SK-N-SH (cell line): ENCODE data around the gene AUTS2. TPM values are rescaled to one million over a fixed set of nuclear protein-coding genes. Genes with fewer than 3 reads are reported as not detected.

Experiments
- CTCF ChIA-PET: fragments of 300-600, 350-600 bp; formaldehyde crosslinking; extraction: SDS; loops from one replicate; lab custom pipeline; 2021; lab: Yijun Ruan, JAX
- POLR2A ChIA-PET: fragments of 350-600 bp; sonication (Branson Sonifier 250); formaldehyde crosslinking; extraction: SDS; loops from one replicate; lab custom pipeline; 2020; ENCODE audit warnings: antibody characterized with exemption, inconsistent platforms; lab: Yijun Ruan, JAX
- DNase-seq: peaks from one replicate; pipeline ENCODE4 v3.0.0; 2012
- H2AFZ ChIP-seq: fragments of 200-600 bp; sonication (generic); 2 replicates; pipeline ENCODE4 v1.8.1; 2016; ENCODE audit warnings: antibody characterized with exemption, mild to moderate bottlenecking, low read depth
- H3F3A ChIP-seq: fragments of 200-600 bp; sonication (generic); replicated peaks from 2 replicates; pipeline ENCODE3; 2016; ENCODE audit warnings: antibody characterized with exemption, mild to moderate bottlenecking; ENCODE audit not compliant: insufficient read depth
- H3K27ac ChIP-seq, 2 experiments: fragments of 200-500 bp in 1 of 2; fragments of 200-600 bp in 1 of 2; sonication (Bioruptor generic) in 1 of 2; sonication (generic), shearing (Covaris generic) in 1 of 2; 2 replicates each; pipeline versions ENCODE4 v1.5.1 to v1.6.1; 2014 to 2016; ENCODE audit warnings: low read depth in 2 of 2, inconsistent platforms in 1 of 2, low read length in 1 of 2, mild to moderate bottlenecking in 1 of 2, mixed read lengths in 1 of 2
- H3K27me3 ChIP-seq: fragments of 200-600 bp; sonication (generic), shearing (Covaris generic); 2 replicates; pipeline ENCODE4 v1.6.1; 2016; ENCODE audit warnings: mixed run types; ENCODE audit not compliant: insufficient read depth
- H3K36me3 ChIP-seq, 2 experiments: fragments of 200-500 bp in 1 of 2; fragments of 200-600 bp in 1 of 2; sonication (Bioruptor generic) in 1 of 2; sonication (generic) in 1 of 2; replicated peaks in 1 of 2; 2 replicates each; pipeline versions ENCODE3 to v1.5.1; 2014 to 2016; ENCODE audit warnings: low read length in 1 of 2, mild to moderate bottlenecking in 1 of 2; ENCODE audit not compliant: insufficient read depth in 2 of 2, control insufficient read depth in 1 of 2
- H3K4me1 ChIP-seq, 2 experiments: fragments of 200-500 bp in 1 of 2; fragments of 200-600 bp in 1 of 2; sonication (Bioruptor generic) in 1 of 2; sonication (generic), shearing (Covaris generic) in 1 of 2; 2 replicates each; pipeline versions ENCODE4 v1.5.1 to v1.6.1; 2014 to 2016; ENCODE audit warnings: low read depth in 1 of 2, low read length in 1 of 2, mixed run types in 1 of 2; ENCODE audit not compliant: insufficient read depth in 2 of 2, control insufficient read depth in 1 of 2
- H3K4me2 ChIP-seq: fragments of 200-600 bp; sonication (generic), shearing (Covaris generic); 2 replicates; pipeline ENCODE4 v1.6.1; 2017; ENCODE audit warnings: mixed run types
- H3K4me3 ChIP-seq, 2 experiments: fragments of 200-500 bp in 1 of 2; fragments of 200-600 bp in 1 of 2; sonication (Bioruptor generic) in 1 of 2; sonication (generic), shearing (Covaris generic) in 1 of 2; 2 replicates each; pipeline versions ENCODE4 v1.5.1 to v1.8.1; 2014 to 2016; ENCODE audit warnings: low read depth in 2 of 2, inconsistent platforms in 1 of 2, low read length in 1 of 2, mild to moderate bottlenecking in 1 of 2, mixed read lengths in 1 of 2, moderate library complexity in 1 of 2
- H3K79me2 ChIP-seq: fragments of 200-600 bp; sonication (generic); 2 replicates; pipeline ENCODE4 v1.8.1; 2017; ENCODE audit warnings: mild to moderate bottlenecking; ENCODE audit not compliant: insufficient read depth
- H3K9ac ChIP-seq: fragments of 200-600 bp; sonication (generic); 2 replicates; pipeline ENCODE4 v1.6.1; 2017; ENCODE audit warnings: mixed run types
- H3K9me2 ChIP-seq: fragments of 200-600 bp; sonication (generic); 2 replicates; pipeline ENCODE4 v1.6.1; 2017; ENCODE audit warnings: mixed run types
- H3K9me3 ChIP-seq: fragments of 200-600 bp; sonication (generic); 2 replicates; pipeline ENCODE4 v1.6.1; 2017; ENCODE audit warnings: mixed run types, mild to moderate bottlenecking, moderate library complexity
- H4K20me1 ChIP-seq: fragments of 200-600 bp; sonication (generic); 2 replicates; pipeline ENCODE4 v1.6.1; 2017; ENCODE audit warnings: mild to moderate bottlenecking, mixed run types; ENCODE audit not compliant: insufficient read depth
- EZH2phosphoT487 ChIP-seq: fragments of 200-600 bp; sonication (generic); IDR thresholded peaks from 2 replicates; pipeline ENCODE4 v1.6.1; 2017; ENCODE audit warnings: low read depth, mixed run types, mild to moderate bottlenecking, antibody characterized with exemption, moderate library complexity, borderline replicate concordance
- FOXJ3 ChIP-seq: sonication (generic); formaldehyde crosslinking; IDR thresholded peaks from 2 replicates; pipeline ENCODE4 v1.5.1; 2020; ENCODE audit warnings: mild to moderate bottlenecking, missing genetic modification reagents
- MEF2A ChIP-seq: IDR thresholded peaks from 2 replicates; pipeline ENCODE4 v1.4.0; 2012; ENCODE audit warnings: low read depth, borderline replicate concordance
- MXI1 ChIP-seq: IDR thresholded peaks from 2 replicates; pipeline ENCODE4 v1.6.1; 2012; ENCODE audit warnings: mild to moderate bottlenecking, low read depth, low read length, improper control_type of control experiment
- TCF12 ChIP-seq: IDR thresholded peaks from 2 replicates; pipeline ENCODE4 v1.4.0; 2012
- WGBS: methylation state at CpG from one replicate; pipeline ENCODE4 v1.1.6; 2017; ENCODE audit warnings: low lambda C conversion rate; 5-methylcytosine and 5-hydroxymethylcytosine counted together
- polyA plus RNA-seq, 3 experiments: library from polyadenylated mRNA; depleted of rRNA; stranded (reverse); fragments of >200 nt; gene quantifications; 2 replicates each; pipeline ENCODE4 v1.2.3, GENCODE V29; 2012
- TF ChIP-seq, protein P1 (sequence below): IDR thresholded peaks from 2 replicates; pipeline ENCODE4 v1.6.1; 2012; ENCODE audit warnings: mild to moderate bottlenecking, low read depth, low read length, moderate library complexity
- TF ChIP-seq, protein P2 (sequence below): IDR thresholded peaks from 2 replicates; pipeline ENCODE4; 2012
- TF ChIP-seq, protein P3 (sequence below): fragments of 200-600 bp; sonication (generic); IDR thresholded peaks from 2 replicates; pipeline ENCODE4 v1.6.1; 2017; ENCODE audit warnings: antibody characterized with exemption, mild to moderate bottlenecking, moderate library complexity
- TF ChIP-seq, protein P4 (sequence below): fragments of 150-350 bp; IDR thresholded peaks from 2 replicates; pipeline ENCODE4 v1.6.1; 2016; ENCODE audit warnings: mild to moderate bottlenecking, low read depth, low read length

The AUTS2 gene
- polyA plus RNA-seq, 1 of the 3 experiments (the other 2 are of a cell fraction): 15.6 TPM

DNA sequence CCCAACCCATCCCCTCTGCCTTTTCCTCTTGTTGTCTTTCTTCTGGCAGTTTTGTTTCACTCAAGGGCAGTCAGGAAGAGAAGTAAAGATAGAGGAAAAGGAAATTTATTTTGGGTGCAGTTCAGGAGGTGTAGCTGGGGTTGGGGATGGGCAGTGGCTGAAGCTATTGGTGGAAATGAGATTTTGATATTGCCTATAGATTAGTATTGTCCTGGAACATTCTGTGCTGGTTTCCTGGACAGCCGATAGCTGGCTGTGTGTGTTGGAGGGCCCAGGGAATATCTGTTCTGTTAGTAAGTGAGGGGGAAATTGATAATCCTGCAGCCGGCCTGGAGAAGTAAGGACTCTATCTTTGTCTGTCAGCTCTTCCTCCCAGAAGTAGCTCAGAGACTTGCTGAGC lies 107.8 kb downstream of the AUTS2 start:
- Histone ChIP-seq H3K9me3 (no peaks in the 10 kb centered on the region), H2AFZ (no peak overlapping the region), H3K27ac (no peak overlapping the region), H3K4me3 (no peak overlapping the region)
- WGBS: 94% methylated on average over 2 of the region's 2 CpGs
- CTCF ChIA-PET: interaction anchor here (1.0 to 1.1 kb wide), 2 partner anchors 48 to 226 kb away, joined by 3 read pairs; no protein-coding TSS in a partner anchor
- TF ChIP-seq, protein P1, sequence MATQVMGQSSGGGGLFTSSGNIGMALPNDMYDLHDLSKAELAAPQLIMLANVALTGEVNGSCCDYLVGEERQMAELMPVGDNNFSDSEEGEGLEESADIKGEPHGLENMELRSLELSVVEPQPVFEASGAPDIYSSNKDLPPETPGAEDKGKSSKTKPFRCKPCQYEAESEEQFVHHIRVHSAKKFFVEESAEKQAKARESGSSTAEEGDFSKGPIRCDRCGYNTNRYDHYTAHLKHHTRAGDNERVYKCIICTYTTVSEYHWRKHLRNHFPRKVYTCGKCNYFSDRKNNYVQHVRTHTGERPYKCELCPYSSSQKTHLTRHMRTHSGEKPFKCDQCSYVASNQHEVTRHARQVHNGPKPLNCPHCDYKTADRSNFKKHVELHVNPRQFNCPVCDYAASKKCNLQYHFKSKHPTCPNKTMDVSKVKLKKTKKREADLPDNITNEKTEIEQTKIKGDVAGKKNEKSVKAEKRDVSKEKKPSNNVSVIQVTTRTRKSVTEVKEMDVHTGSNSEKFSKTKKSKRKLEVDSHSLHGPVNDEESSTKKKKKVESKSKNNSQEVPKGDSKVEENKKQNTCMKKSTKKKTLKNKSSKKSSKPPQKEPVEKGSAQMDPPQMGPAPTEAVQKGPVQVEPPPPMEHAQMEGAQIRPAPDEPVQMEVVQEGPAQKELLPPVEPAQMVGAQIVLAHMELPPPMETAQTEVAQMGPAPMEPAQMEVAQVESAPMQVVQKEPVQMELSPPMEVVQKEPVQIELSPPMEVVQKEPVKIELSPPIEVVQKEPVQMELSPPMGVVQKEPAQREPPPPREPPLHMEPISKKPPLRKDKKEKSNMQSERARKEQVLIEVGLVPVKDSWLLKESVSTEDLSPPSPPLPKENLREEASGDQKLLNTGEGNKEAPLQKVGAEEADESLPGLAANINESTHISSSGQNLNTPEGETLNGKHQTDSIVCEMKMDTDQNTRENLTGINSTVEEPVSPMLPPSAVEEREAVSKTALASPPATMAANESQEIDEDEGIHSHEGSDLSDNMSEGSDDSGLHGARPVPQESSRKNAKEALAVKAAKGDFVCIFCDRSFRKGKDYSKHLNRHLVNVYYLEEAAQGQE: no peak
- TF ChIP-seq TCF12 (no peak), MEF2A (no peak), EZH2phosphoT487 (no peak), MXI1 (no peak), FOXJ3 (CRISPR knock-in tag) (no peak)
- TF ChIP-seq, protein P2, sequence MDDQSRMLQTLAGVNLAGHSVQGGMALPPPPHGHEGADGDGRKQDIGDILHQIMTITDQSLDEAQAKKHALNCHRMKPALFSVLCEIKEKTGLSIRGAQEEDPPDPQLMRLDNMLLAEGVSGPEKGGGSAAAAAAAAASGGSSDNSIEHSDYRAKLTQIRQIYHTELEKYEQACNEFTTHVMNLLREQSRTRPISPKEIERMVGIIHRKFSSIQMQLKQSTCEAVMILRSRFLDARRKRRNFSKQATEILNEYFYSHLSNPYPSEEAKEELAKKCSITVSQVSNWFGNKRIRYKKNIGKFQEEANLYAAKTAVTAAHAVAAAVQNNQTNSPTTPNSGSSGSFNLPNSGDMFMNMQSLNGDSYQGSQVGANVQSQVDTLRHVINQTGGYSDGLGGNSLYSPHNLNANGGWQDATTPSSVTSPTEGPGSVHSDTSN: no peak
- TF ChIP-seq, protein P3, sequence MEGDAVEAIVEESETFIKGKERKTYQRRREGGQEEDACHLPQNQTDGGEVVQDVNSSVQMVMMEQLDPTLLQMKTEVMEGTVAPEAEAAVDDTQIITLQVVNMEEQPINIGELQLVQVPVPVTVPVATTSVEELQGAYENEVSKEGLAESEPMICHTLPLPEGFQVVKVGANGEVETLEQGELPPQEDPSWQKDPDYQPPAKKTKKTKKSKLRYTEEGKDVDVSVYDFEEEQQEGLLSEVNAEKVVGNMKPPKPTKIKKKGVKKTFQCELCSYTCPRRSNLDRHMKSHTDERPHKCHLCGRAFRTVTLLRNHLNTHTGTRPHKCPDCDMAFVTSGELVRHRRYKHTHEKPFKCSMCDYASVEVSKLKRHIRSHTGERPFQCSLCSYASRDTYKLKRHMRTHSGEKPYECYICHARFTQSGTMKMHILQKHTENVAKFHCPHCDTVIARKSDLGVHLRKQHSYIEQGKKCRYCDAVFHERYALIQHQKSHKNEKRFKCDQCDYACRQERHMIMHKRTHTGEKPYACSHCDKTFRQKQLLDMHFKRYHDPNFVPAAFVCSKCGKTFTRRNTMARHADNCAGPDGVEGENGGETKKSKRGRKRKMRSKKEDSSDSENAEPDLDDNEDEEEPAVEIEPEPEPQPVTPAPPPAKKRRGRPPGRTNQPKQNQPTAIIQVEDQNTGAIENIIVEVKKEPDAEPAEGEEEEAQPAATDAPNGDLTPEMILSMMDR: no peak
- TF ChIP-seq, protein P4, sequence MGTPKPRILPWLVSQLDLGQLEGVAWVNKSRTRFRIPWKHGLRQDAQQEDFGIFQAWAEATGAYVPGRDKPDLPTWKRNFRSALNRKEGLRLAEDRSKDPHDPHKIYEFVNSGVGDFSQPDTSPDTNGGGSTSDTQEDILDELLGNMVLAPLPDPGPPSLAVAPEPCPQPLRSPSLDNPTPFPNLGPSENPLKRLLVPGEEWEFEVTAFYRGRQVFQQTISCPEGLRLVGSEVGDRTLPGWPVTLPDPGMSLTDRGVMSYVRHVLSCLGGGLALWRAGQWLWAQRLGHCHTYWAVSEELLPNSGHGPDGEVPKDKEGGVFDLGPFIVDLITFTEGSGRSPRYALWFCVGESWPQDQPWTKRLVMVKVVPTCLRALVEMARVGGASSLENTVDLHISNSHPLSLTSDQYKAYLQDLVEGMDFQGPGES: no peak
- TF ChIP-seq, all 33 proteins: peak for 0
- Histone ChIP-seq H3F3A (no peaks in the 10 kb centered on the region), H4K20me1 (peaks cover 86% of the 10 kb centered on the region), H3K27me3 (no peaks in the 10 kb centered on the region), H3K9me2 (no peaks in the 10 kb centered on the region), H3K9ac (no peak overlapping the region), H3K36me3 (no peaks in the 10 kb centered on the region), H3K4me1 (peaks cover 7 to 23% of the 10 kb centered on the region in 2 experiments), H3K79me2 (peaks cover 20% of the 10 kb centered on the region; the same call in 1 of the 2 replicates), H3K4me2 (no peak overlapping the region)
- POLR2A ChIA-PET: no interaction called here
- DNase-seq: no peak
